Hepatocyte (in vitro differentiated cells): ENCODE measurements around the gene AUTS2. TPM values are rescaled to one million over a fixed set of nuclear protein-coding genes. Genes with fewer than 3 reads are reported as not detected.
A peak's percentile ranks its signal among the peaks of the same experiment; 100 is the strongest.

ENCODE experiments used
- DNase-seq: peaks from one replicate; pipeline ENCODE4 v3.0.0-alpha.2; 2016; ENCODE audit warnings: low spot score
- H2AFZ ChIP-seq: fragments of 200-600 bp; sonication (generic); 2 replicates; pipeline ENCODE4 v1.6.0; 2016; ENCODE audit warnings: antibody characterized with exemption, mild to moderate bottlenecking
- H3K27ac ChIP-seq: fragments of 200-600 bp; sonication (generic); 2 replicates; pipeline ENCODE4 v1.5.1; 2016; ENCODE audit warnings: mild to moderate bottlenecking
- H3K27me3 ChIP-seq: fragments of 200-600 bp; sonication (generic); 2 replicates; pipeline ENCODE4 v1.6.1; 2016
- H3K36me3 ChIP-seq: fragments of 200-600 bp; sonication (generic); replicated peaks from 2 replicates; pipeline ENCODE4 v1.5.1; 2016; ENCODE audit warnings: low read depth; ENCODE audit not compliant: insufficient read depth
- H3K4me1 ChIP-seq: fragments of 200-600 bp; sonication (generic); 2 replicates; pipeline ENCODE4 v1.5.1; 2016; ENCODE audit warnings: mild to moderate bottlenecking, moderate library complexity; ENCODE audit not compliant: insufficient read depth
- H3K4me2 ChIP-seq: fragments of 200-600 bp; sonication (generic); 2 replicates; pipeline ENCODE4 v1.6.0; 2016
- H3K4me3 ChIP-seq: fragments of 200-600 bp; sonication (generic); 2 replicates; pipeline ENCODE4 v1.5.1; 2016; ENCODE audit warnings: mild to moderate bottlenecking
- H3K79me2 ChIP-seq: fragments of 200-600 bp; sonication (generic); 2 replicates; pipeline ENCODE4 v1.6.0; 2017; ENCODE audit warnings: mild to moderate bottlenecking
- H3K9me2 ChIP-seq: fragments of 200-600 bp; sonication (generic); replicated peaks from 2 replicates; pipeline ENCODE4 v1.6.0; 2017; ENCODE audit warnings: mild to moderate bottlenecking; ENCODE audit not compliant: insufficient read depth
- H3K9me3 ChIP-seq: fragments of 200-600 bp; sonication (generic); 2 replicates; pipeline ENCODE4 v1.5.1; 2016; ENCODE audit warnings: low read depth, mild to moderate bottlenecking
- H4K20me1 ChIP-seq: fragments of 200-600 bp; sonication (generic); 2 replicates; pipeline ENCODE4 v1.6.0; 2016; ENCODE audit warnings: mild to moderate bottlenecking; ENCODE audit not compliant: insufficient read depth, poor library complexity, severe bottlenecking
- EZH2 ChIP-seq: fragments of 200-600 bp; sonication (generic); IDR thresholded peaks from 2 replicates; pipeline ENCODE4 v1.6.1; 2016; ENCODE audit warnings: antibody characterized with exemption, mild to moderate bottlenecking, borderline replicate concordance
- EZH2phosphoT487 ChIP-seq: fragments of 200-600 bp; sonication (generic); IDR thresholded peaks from one replicate; pipeline ENCODE4 v1.6.1; 2018; ENCODE audit warnings: antibody characterized with exemption, mild to moderate bottlenecking, low read depth, moderate library complexity; ENCODE audit not compliant: unreplicated experiment, severe bottlenecking
- WGBS: methylation state at CpG from one replicate; pipeline ENCODE4 v1.1.6; 2016; ENCODE audit warnings: low lambda C conversion rate; ENCODE audit errors: missing lambda C conversion rate; 5-methylcytosine and 5-hydroxymethylcytosine counted together
- polyA plus RNA-seq: library from polyadenylated mRNA; unstranded; fragments of >200 nt; fragmentation: Nextera tagmentation; extraction: Ambion mirVana; gene quantifications from 2 replicates; pipeline ENCODE4 v1.2.1, GENCODE V29; 2016
- total RNA-seq: library from RNA; depleted of rRNA; stranded (reverse); fragments of >200 nt; gene quantifications from 2 replicates; pipeline ENCODE4 v1.2.3, GENCODE V29; 2014
- TF ChIP-seq, protein P1 (sequence below): fragments of 200-600 bp; sonication (generic); IDR thresholded peaks from 2 replicates; pipeline ENCODE4 v1.5.1; 2016; ENCODE audit warnings: antibody characterized with exemption, mild to moderate bottlenecking; ENCODE audit not compliant: poor library complexity

The AUTS2 gene
- total and polyA plus RNA-seq, 2 experiments from 2014 or later: 34.4 to 40.9 TPM

DNA sequence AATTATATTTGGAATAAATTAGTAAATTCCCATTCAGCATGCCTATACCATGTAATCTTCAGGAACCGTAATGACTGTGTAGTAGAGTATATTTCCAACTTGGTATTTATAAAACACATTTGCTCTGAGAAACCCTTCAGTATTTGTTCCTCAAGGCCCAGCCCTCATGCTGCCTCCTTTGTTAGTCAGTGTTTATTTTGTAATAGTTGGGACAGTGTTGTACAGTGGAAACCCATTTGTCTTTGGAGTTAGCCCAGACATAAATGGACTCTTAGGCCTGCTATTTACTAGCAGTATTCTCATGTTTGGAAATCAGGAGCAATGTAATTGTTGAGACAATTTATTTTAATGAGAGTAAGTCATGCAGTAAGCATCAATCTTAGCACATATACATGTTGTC, 686.9 kb downstream of the AUTS2 start:
- no peaks in the 10 kb centered on the region for H3K9me2 ChIP-seq
- no peak overlapping the region for H3K4me3 ChIP-seq
- no peaks in the 10 kb centered on the region for H3K79me2 ChIP-seq
- no peaks in the 10 kb centered on the region for H3K36me3 ChIP-seq
- 100% methylated on average over 1 of the region's 1 CpG for WGBS
- no peaks in the 10 kb centered on the region for H4K20me1 ChIP-seq
- H3K4me1 ChIP-seq: no peaks in the 10 kb centered on the region
- no peaks in the 10 kb centered on the region for H3K27me3 ChIP-seq
- no peaks in the 10 kb centered on the region for H3K9me3 ChIP-seq
- TF ChIP-seq, protein P1, sequence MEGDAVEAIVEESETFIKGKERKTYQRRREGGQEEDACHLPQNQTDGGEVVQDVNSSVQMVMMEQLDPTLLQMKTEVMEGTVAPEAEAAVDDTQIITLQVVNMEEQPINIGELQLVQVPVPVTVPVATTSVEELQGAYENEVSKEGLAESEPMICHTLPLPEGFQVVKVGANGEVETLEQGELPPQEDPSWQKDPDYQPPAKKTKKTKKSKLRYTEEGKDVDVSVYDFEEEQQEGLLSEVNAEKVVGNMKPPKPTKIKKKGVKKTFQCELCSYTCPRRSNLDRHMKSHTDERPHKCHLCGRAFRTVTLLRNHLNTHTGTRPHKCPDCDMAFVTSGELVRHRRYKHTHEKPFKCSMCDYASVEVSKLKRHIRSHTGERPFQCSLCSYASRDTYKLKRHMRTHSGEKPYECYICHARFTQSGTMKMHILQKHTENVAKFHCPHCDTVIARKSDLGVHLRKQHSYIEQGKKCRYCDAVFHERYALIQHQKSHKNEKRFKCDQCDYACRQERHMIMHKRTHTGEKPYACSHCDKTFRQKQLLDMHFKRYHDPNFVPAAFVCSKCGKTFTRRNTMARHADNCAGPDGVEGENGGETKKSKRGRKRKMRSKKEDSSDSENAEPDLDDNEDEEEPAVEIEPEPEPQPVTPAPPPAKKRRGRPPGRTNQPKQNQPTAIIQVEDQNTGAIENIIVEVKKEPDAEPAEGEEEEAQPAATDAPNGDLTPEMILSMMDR: no peak
- TF ChIP-seq EZH2: no peak
- no peak for TF ChIP-seq EZH2phosphoT487
- H2AFZ ChIP-seq: no peak overlapping the region
- no peak overlapping the region for H3K27ac ChIP-seq
- no peak overlapping the region for H3K4me2 ChIP-seq
- DNase-seq: no peak

DNA sequence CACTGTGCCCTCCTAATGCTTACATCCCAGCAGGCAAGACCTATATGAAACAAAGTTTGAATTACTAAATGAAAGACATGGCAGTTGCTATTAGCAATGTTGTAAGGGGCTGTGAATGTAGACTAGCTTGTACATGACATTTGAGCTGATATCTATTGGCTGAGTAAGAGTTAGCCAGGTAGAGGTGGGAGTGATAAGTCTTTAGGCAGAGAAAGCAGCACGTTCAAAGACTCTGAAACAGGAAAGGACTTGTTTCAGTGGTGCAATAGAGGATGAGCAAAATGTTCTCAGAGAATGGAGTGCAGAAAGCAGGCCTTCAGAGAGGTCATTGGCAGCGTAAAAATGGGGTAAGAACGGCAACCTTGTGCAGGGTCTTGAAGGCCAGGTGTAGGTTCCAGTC, 687.6 kb downstream of the AUTS2 start:
- no peak overlapping the region for H2AFZ ChIP-seq
- no peaks in the 10 kb centered on the region for H4K20me1 ChIP-seq
- no peaks in the 10 kb centered on the region for H3K4me1 ChIP-seq
- H3K79me2 ChIP-seq: no peaks in the 10 kb centered on the region
- no peaks in the 10 kb centered on the region for H3K9me3 ChIP-seq
- no peaks in the 10 kb centered on the region for H3K36me3 ChIP-seq
- no peak for DNase-seq
- no peak overlapping the region for H3K27ac ChIP-seq
- TF ChIP-seq, protein P1: no peak
- no peaks in the 10 kb centered on the region for H3K9me2 ChIP-seq
- H3K4me3 ChIP-seq: no peak overlapping the region
- no peaks in the 10 kb centered on the region for H3K27me3 ChIP-seq
- 92% methylated on average over 3 of the region's 3 CpGs for WGBS
- H3K4me2 ChIP-seq: no peak overlapping the region

DNA sequence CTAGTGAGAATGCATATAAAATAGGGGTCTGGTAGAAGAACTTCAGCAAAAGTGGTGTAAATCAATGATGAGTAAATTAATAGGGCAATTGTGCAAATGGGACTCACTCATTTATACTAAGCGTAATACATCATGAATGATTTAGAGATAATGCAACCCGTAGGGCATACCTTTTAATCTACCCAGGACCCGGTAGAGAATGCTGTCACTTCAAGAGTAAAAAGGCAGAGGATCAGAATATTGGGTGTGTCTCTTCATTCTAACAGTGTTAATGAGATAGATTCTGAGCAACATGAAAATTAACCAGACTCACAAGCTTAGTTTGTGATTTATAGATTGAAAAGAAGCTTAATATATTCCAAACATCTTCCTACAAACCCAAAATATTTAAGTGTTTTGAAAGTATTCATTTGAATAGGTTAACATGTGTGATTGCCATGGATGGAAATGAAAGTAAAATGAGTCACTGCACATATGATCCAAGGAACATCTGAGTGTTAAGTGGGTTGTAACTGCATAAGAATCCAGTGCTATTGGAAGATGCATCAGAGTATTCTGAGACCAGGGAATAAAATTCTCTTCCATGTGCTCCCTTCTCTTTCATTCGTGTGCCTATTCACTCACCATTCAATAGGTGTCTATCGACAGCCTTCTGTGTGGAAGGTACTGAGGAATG, 690.6 kb downstream of the AUTS2 start:
- Histone ChIP-seq H3K9me2 (no peaks in the 10 kb centered on the region), H4K20me1 (no peaks in the 10 kb centered on the region), H3K4me3 (no peak overlapping the region), H3K79me2 (no peaks in the 10 kb centered on the region), H2AFZ (no peak overlapping the region), H3K27me3 (no peaks in the 10 kb centered on the region), H3K4me2 (no peak overlapping the region), H3K9me3 (no peaks in the 10 kb centered on the region), H3K4me1 (no peaks in the 10 kb centered on the region), H3K27ac (no peak overlapping the region), H3K36me3 (no peaks in the 10 kb centered on the region)
- TF ChIP-seq, protein P1: no peak
- TF ChIP-seq EZH2phosphoT487 (no peak), EZH2 (no peak)
- WGBS: 96% methylated on average over 5 of the region's 5 CpGs
- no peak for DNase-seq

DNA sequence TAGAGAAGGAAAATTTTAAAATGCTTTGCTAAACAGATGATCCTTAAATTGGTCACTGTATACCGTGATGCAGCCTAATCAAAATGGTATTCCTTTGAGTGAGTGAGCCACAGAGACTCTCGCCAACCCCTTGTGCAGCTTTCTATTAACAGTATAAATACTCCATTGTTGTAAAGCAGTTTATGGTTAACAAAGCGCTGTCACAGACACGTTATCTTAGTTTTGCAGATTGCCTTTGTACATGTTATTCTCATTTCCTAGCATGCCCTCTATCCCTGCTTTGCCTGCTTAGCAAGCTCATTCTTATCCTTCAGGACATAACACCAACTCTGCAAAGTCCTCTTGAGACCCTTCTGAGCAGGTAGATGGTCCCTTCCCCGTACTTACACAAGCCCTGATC, 694.4 kb downstream of the AUTS2 start:
- TF ChIP-seq EZH2 (no peak), EZH2phosphoT487 (no peak)
- TF ChIP-seq, protein P1: no peak
- no peaks in the 10 kb centered on the region for H3K36me3 ChIP-seq
- no peak overlapping the region for H3K27ac ChIP-seq
- DNase-seq: peak; percentile 10
- WGBS: 73% methylated on average over 5 of the region's 5 CpGs
- no peaks in the 10 kb centered on the region for H3K4me1 ChIP-seq
- H3K4me3 ChIP-seq: no peak overlapping the region
- H3K27me3 ChIP-seq: no peaks in the 10 kb centered on the region
- H4K20me1 ChIP-seq: no peaks in the 10 kb centered on the region
- no peaks in the 10 kb centered on the region for H3K79me2 ChIP-seq
- no peaks in the 10 kb centered on the region for H3K9me2 ChIP-seq
- no peaks in the 10 kb centered on the region for H3K9me3 ChIP-seq
- H2AFZ ChIP-seq: no peak overlapping the region
- peak overlapping the region; percentile 26 for H3K4me2 ChIP-seq
